ENCODE measurements around the gene PIGR.
"Not testable (repeated sequence)": the region's sequence is repeated elsewhere in the genome, so short reads cannot be mapped to it uniquely, and the experiment has no call there.

Gene PIGR

DNA sequence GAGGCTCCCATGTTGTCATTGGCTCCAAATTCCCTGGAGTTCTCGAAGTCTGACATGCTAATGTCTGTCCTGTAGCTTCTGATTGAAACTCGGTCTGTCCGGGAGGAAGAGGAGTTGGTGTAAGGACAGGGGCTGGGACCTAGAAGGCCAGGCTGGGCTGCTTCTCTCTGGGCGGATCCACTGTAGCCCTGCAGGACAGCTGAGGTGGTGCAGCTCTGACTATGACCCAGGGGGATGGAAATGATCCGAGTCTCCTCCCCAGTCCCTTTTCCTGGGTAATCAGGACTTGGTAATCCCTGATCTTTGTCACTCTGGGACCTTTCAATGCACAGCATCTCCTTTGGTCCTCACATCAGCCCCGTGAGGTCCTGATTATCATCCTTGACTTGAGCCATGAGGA lies 14.6 kb downstream of the PIGR start:
- DNase-seq, result no peak

DNA sequence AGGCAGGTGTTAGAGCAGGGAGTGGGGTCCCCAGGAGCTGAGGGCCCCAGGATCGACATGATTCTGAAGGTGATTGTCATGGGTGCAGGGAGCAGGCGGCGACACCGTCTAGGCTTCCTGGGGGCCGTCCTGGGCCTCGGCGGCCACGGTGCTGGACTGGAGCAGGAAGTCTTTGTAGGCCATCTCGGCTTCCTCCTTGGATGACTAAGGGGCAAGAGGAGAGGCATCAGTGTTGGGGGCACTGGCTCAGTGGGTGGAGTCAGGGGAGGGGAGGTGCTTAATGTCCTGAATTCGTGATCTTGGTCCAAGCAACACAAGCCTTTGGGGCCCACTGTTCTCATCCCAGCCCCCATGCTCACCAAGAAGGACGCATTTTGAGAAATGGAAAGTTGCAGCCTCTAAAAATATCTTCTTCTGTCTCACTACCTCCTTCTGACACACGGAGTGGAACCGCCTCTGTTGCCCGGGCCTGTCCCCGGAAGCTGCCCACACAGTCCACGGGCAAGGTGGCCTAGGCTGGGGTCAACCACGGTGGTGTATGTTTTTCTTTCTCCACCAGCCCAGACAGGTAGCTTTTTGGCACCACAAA lies 16.0 kb downstream of the PIGR start:
- no peak for DNase-seq

DNA sequence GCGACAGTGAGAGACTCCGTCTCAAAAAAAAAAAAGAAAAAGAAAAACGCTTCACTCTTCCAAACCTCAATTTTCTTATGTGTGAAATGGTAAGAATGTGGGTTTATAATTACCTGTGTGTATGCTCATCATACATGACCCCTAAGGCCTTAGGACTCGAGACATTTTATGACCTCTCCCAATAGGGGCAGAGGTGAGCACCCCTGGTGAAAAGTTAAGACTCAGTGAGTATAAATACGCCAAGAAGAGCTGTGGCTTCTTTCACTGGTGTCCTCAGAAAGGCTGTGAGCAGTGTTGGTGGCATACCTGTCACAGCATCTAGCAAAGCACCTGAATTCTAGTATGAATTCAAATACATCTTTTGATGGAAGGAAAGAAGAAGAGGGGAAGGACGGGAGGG lies 16.7 kb downstream of the PIGR start:
- DNase-seq, result no peak

DNA sequence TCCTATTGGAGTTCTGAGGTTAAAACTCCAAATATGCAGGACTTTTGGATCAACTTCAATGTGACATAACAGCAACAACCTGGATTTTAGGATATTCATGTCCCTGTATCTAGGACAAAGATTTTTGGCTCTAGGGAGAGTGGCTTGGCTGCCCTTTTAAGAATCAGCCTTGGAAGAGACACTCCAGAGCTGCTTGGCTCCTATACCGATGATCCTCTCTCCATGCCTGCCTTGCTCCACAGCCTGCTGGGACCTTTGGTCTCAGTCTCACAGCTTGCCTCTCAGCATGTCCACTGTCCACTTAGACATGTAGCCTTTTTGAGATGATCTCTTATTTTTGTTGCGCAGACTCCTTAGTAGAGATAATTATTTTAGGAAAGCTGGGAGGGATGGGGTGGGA lies 20.0 kb downstream of the PIGR start:
- no peak for DNase-seq

DNA sequence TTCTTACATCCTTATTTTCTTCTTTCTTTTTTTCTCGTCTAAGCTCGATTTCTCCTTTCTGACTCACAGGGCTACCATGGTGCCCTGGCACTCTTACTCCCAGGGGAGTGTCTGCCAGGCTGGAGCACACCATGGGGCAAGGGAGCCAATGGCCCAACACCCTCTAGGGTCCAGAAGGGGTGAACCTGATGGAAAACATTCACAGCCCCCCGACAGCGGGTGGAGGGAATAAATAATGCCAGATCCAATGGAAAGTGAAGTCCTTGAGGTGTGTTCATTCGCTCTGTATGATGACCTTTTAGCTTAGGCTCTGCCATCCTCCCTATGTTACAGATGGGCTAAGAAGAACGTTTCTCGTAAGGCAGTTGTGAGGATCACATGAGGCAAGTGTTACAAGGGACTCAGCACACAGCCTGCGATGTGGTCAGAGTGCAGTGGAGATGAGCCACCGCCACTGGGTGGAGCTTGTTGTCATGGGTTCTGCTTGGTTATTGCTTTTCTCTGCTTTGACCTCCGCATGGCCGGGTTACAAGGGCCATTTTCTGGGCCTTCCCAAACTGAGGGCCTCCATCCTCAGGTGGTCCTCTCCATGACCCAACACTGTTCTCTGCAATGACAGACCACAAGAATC lies 21.0 kb downstream of the PIGR start:
- DNase-seq, result no peak

DNA sequence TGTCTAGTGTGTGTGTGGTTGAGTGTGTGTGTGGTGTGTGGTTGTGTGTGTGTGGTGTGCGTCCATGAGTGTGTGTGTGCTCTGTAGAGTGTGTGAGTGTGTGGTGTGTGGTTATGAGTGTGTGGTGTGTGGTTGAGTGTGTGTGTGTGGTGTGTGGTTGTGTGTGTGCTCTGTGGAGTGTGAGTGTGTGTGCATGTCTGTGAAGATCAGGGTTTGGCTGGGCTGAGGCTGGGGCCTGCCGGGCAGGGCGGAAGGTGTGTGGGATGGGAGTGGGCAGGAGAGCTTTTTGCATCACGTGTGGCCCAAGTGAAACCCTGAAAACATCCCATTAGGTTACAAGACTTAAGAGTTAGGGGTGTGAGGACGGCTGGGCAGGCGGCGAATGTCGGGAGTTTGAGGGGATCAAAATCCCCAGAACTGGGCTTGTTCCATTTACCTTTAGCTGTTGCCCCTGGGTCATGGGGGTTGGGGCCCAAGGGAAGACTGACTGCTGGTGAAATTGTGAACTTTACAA lies 21.6 kb downstream of the PIGR start:
- DNase-seq, result no peak

DNA sequence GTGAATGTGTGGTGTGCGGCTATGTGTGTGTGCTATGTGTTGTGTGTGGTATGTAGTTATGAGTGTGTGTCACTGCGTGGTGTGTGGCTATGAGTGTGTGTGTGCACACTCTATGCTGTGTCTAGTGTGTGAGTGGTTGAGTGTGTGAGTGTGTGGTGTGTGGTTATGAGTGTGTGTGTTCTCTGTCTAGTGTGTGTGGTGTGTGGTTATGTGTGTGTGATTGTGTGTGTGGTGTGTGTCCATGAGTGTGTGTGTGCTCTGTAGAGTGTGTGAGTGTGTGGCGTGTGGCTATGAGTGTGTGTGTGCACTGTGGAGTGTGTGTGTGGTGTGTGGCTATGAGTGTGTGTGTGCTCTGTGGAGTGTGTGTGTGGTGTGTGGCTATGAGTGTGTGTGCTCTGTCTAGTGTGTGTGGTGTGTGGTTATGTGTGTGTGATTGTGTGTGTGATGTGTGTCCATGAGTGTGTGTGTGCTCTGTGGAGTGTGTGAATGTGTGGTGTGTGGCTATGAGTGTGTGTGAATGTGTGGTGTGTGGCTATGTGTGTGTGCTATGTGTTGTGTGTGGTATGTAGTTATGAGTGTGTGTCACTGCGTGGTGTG lies 22.2 kb downstream of the PIGR start:
- DNase-seq, result not testable (repeated sequence)

DNA sequence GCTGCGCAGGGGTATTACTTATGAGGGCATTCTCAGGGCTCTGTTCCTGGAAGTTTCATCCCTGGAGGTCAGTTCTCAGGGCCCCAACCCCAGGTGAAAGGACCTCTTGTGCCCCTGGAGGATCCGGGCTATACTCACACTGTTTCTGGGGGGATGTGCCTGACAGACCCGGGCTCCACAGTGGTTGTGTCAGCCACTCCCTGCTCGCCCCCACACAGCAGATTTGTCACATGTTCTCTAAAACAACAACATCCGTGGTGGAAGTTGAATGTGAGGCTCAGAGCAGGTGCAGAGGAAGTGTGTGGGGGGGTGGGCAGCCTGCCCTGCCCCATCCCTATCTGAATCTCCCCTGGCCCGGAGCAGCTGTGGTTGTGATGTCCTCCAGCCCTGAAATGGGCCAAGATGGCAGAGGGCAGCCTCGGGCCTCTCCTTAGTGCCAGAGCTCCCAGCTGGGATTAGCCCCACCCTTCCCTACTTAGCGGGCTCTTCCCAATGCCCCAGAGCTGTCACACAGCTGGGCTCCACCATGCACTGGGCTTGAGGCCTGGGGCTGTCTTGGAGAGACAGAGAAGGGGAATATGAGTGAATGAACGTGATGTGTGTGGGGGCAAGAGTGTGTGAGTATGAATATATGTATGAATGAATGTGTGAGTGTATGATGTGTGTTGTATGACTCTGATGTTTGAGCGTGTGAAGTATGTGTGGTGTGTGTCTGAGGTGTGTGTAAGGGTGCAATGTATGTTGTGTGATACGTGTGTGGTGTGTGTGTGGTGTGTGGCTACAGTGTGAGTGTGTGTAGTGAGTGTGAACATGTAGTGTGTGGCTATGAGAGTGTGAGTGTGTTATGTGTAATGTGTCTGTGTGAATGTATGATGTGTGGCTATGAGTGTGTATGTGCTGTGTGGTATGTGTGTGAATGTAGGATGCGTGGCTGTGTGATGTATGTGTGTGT lies 23.0 kb downstream of the PIGR start:
- DNase-seq, result no peak

DNA sequence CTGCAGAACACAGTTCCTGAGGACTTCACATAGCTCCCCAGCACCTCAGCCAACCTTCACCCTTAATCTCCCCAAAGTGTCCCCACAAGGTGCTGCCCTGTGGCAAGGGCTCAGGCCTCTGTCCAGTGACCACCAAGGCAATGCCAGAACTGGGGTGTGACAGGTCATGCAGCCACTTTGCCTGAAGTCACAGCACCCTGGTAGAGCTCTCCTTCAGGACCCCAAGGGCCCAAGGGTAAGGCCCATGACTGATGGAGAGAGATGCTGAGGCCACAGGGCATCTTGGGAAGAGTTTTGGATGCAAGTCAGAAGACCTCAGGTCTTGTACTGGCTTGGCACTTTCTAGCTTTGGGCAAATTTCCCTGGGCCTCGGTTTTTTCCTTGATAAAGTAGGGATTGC lies 23.7 kb downstream of the PIGR start:
- DNase-seq, result no peak

DNA sequence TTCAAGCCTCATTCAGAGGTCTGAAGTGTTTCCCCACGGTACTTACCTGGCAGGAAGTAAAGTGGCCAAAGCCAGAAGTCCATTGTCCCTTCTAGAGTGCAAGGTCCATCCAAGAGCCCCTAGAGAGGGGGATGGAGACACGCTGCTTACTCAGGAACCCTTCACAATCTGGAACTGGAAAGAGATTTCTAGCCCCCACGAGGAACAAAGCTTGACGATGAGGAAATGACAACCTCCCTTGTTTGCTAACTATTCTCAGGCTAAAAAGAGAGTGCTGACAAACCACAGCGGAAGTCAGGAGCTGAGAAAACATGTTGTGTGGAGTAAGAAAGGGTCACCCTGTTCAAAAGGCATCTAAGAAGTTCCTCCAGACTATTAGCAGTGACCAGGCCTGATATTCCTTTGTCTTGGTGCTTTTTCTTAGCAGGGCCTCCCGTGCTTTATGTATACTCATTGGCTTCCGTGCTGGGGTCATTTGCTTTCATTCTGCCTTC lies 24.4 kb downstream of the PIGR start, which contains the start of gene FCMR:
FCMR (minus strand) TSS at position 170 of the 494 bp plus-strand sequence; CDS start at position 83, 87 bp downstream.
- no peak for DNase-seq

DNA sequence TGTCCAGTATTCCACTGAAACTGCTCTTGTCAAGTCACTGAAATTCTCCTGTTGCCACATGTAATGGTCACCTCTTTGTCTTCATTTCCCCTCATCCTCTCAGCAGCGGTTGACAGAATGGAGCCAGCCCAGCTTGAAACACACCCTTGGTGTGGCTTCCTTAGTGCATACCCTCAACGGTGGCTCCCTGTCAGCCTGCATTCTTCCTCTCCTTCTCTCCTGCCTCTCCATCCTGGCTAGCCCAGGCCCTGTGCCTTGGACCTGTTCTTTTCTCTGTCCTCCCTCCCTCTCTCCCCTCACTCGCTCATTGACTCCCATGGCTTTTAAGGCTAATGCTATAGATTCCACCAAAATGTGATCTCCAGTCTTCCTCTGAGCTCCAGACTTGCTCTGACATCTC lies 28.2 kb downstream of the PIGR start:
- no peak for DNase-seq

DNA sequence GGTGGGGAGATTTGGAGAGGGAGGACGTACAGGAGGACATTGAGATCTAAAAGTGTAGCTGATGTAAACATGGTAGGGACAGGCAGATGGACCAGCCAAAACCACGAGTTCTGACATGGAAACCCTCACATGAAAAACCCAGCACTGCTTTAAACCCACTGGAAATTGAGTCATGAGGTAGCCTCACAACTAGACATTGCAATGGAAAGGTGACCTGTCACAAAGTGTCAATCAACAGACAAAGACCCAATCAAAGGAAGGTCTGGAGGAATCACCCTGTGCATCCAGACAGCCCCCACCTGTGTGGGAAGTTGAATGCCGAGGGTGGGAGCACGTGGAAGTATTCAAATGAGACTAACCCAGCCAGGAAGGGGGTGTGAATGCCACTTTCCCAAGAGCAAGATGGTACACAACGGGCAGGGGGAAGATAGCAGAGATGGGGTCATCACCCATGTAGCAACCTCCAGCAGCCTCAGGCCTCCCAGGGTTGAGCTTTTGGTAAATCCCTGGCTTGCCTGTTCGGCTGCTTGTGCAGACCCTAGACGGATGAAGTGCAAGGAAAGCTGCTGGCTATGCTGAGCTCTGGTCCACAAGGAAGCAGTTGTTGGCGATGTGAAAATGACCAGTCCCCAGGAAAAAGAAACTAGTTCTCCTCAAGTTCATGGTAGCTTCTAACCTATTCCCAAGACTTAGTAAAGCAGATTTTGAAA lies 30.1 kb downstream of the PIGR start:
- no peak for DNase-seq

DNA sequence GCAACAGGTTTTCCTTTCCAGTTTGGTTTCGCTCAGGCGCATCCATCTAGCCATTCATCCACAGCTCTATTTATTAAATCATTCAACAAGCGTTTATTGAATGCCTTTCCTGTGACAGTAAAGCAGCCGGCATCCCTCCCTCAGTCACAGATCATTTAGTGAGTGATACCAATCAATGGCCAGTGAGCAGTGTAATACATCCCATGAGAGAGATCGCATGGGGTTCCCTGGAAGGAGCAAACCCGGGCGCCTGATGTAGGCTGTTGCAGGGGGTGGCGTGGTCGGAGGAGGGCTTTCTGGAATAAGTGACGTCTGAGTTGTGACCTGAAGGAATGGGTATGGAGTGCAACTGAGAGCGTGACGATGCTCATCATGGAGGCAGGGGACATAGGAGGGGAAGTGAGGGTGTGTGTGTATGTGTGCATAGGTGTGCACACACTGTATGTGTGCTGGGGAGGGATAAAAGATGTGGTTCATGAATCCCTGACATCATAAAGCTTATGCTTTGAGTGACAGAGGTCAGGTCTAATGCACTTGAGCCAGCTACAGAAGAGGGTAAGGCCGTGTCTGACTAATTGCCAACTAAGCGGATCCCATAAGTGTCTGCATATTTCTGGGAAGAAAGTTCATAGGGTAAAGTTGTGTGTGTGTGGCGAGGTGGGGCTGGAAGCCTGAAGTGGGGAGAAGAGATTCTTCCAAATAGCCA lies 31.1 kb downstream of the PIGR start:
- no peak for DNase-seq

DNA sequence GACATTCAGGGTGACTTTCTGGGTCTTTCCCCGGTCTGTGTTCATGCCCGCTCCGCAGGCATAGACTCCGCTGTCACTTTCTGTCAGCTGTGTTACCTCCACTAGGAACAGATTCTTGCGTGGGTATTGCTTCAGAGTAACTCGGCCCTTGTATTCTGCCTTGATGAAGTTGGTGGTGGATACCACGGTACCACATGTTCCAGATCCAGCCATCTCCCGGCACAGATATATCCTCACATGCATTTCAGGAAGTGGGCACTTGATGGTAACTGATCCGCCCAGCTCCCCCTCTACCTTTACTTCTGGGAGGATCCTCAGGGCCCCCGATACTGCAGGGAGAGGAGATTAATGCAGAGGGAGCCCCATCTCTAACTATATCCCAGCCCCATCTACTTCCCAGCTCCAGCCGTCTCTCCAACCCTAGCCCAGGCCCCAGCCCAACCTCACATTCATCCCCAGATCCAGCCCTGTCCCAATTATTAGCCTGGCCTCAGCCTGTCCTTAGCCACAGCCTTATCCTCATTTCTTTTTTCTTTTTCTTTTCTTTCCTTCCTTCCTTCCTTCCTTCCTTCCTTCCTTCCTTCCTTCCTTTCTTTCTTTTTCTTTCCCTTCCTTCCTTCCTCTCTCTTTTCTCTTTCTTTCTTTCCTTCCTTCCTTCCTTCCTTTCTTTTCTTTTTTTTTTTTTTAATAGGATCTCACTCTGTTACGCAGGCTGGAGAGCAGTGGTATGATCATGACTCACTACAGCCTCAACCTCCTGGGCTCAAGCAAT lies 32.3 kb downstream of the PIGR start:
- DNase-seq, result no peak

DNA sequence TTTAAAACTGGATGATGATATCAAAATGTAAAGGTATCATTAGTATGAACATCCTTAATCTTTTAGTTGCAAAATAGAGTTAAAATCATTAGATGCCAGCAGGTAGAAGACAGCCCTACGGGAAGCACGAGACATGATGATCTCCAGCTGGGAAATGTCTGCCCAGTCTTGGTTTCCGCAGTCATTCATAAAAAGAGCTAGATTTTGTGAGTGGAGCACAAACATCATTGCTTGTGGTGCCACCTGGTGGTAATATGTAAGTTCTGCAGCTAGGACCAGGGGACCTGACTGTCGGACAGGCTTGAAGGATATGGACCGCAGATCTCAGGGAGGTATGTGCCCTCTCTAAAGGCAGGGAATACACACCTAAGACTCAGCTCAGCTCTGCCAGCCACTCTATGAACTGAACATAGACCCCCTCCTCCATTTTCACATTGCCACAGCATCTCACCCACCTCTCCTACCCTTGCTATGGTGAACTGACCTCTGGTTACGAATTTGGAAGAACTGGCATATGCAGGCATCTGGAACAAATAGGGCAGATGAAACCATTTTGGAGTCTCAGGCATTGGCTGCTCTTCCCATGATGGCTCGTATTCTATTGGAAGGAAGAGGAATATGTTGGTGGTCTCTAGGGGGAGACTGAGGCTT lies 33.7 kb downstream of the PIGR start:
- DNase-seq, result no peak

DNA sequence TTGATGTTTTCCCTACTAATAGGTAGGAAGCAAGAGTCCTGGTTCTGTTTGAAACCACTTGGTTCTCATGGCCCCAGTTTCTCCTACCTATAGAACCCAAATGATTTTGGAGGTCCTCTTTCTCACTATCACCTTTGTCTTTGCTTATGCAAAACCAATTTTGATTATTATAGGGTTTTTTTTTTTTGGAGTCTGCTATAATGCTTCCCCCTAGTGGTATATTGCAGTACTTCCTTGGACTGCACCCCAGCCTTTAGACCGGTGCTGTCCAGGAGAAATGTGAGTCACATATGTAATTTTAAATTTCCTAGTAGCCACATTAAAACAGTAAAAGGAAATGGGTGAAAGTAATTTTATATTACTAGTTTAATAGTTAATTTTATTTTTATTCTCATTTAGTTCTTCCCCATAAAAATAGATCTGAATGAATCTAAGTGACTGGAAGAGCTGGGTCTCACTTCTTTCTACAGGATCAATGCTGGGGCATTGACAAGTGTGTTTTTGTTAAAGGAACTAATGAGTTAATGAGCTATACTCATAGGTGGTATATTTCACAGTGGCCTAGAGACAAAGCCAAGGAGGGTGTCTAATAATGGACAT lies 35.1 kb downstream of the PIGR start:
- DNase-seq, result no peak

DNA sequence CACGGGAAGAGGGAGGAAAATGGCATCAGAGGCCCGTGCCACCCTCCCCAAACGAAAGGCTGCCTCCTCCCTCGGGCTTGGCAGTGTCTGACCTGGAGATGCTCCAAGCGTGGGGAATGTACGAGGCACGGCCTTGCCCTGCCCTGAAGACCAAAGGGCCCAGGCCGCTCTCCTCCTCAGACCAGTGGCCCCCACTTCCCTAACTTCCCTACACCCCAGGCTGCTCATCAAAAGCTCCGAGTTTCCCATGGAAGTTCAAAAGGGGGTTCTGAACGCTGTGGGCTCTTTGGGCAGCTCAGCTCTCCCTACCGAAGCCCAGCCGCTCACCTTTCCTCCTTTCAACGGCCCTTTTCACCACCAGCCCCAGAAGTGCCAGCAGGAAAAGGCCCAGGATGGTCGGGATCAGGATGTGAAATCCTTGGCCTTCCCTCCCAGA lies 36.4 kb downstream of the PIGR start:
- no peak for DNase-seq

DNA sequence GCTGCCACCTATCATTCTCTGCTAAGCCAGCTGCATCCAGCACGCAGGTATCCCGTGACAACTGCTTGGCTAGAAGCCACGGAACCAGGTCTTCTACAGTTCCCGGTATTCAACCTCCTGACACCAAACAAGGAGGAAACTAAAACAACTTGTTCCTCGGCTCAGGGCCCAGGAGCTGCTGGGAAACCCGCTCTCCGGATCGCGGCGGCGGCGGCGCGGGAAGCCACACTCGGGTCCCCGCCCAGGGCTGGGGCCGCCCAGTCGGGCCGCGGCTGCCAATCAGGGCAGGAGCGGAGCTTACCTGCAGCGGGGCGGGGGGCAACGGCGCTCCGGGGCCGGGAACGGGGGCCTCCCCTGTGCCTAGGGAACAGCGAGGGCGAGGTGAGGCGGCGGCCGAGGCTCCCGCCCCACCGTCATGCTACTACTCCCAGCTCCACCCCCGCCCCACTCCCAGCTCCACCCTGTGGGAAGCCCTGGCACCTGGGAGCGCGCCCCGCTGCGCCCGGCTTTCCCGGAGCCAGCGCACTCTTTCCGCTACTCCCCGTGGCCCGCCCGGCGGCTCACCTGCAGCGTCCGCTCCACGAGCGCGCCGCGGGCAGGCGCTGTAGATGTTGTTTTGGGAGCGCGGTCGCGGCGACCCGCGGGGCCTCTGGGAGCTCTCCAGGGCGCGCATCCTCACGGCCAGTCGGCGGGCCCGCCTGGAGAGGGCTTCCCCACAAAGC lies 36.9 kb downstream of the PIGR start:
- DNase-seq, result no peak

DNA sequence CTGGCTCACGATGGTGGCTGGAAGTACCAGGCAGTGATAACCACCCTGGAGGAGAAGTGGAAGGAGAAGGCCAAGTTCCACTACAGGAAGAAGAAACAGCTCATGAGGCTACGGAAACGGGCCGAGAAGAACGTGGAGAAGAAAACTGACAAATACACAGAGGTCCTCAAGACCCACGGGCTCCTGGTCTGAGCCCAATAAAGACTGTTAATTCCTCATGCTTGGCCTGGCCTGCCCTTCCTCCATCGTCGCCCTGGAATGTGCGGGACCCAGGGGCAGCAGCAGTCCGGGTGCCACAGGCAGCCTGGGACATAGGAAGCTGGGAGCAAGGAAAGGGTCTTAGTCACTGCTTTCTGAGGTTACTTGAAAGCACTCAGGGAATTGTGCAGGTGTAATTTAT lies 38.2 kb downstream of the PIGR start:
- no peak for DNase-seq

All from DMS 273 treated with DMSO at 0.1 percent for 48 hours (cell line).